ENCODE data around the gene KCTD11.

DNA sequence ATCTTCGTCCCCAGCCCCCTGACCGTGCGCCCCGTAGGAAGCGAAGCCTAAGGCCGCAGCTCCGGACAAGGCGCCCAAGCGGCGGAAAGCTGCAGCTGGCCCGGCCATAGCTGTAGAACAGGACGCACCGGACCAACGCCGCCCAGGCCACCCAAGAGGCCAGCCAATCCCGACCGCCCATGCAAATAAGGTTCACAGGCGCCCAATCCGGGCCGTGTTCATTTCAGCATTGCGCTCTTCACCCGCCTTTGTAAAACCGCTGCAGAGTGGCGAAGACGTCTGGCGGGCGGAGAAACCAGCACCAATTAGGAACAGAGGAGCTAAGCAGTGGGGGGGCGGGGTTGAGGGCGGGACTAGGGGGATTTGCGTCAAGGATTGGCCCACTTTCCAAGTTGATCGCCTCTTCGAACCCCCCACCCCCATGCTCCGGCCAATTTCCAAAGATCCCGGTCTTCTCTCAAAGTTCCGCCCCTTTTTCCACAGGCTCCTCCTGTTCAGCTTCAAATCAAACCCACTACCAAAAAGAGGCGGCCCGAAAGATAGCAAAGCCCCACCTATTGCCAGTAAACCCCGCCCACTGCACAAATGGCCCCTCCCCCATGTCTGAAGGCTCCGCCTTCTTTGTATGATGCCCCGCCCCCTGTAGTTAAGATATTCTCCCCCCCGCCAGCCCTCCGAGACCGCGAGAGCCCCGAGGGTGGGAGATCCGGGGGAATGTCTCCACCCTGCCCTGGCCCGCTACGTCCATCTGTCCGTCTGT lies 52.2 kb downstream of the KCTD11 start, which contains the start of gene TMEM256:
- TF ChIP-seq, protein P1, sequence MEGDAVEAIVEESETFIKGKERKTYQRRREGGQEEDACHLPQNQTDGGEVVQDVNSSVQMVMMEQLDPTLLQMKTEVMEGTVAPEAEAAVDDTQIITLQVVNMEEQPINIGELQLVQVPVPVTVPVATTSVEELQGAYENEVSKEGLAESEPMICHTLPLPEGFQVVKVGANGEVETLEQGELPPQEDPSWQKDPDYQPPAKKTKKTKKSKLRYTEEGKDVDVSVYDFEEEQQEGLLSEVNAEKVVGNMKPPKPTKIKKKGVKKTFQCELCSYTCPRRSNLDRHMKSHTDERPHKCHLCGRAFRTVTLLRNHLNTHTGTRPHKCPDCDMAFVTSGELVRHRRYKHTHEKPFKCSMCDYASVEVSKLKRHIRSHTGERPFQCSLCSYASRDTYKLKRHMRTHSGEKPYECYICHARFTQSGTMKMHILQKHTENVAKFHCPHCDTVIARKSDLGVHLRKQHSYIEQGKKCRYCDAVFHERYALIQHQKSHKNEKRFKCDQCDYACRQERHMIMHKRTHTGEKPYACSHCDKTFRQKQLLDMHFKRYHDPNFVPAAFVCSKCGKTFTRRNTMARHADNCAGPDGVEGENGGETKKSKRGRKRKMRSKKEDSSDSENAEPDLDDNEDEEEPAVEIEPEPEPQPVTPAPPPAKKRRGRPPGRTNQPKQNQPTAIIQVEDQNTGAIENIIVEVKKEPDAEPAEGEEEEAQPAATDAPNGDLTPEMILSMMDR (IDR thresholded peaks at IDR 0.05; ENCODE audit: low read length), result no peak
- no peak for TF ChIP-seq EZH2 (IDR thresholded peaks at IDR 0.05; ENCODE audit: borderline replicate concordance, low read length)
